Caco-2 (cell line): ENCODE results near the gene FAM120AOS. TPM values are rescaled to one million over a fixed set of nuclear protein-coding genes. Genes with fewer than 3 reads are reported as not detected.

Experiments used
- BruUV-seq: library from RNA; stranded (reverse); fragments of 400-500 nt; replicated peaks from 2 replicates; lab custom pipeline; 2021; lab: Mats Ljungman, UMichigan
- CTCF ChIA-PET: fragments of 300-600 bp; sonication (Branson Sonifier 250); formaldehyde crosslinking; loops from one replicate; lab custom pipeline; 2022; ENCODE audit warnings: antibody characterized with exemption; lab: Charles Lee
- POLR2A ChIA-PET: fragments of 300-600 bp; sonication (Branson Sonifier 250); formaldehyde crosslinking; loops from one replicate; lab custom pipeline; 2022; ENCODE audit warnings: antibody characterized with exemption; lab: Charles Lee
- DNase-seq, 2 experiments: peaks; one replicate each; pipeline versions ENCODE4 v3.0.0 to v3.0.0-alpha.2; 2020 to 2022
- H3K27me3 ChIP-seq: replicated peaks from 2 replicates; pipeline ENCODE4 v1.6.0; 2011; ENCODE audit warnings: low read length; ENCODE audit not compliant: control insufficient read depth, insufficient read depth
- H3K36me3 ChIP-seq: 2 replicates; pipeline ENCODE4 v1.5.1; 2011; ENCODE audit warnings: low read length; ENCODE audit not compliant: control insufficient read depth, insufficient read depth
- H3K4me1 ChIP-seq: fragments of 250-450 bp; sonication (Bioruptor Pico); 2 replicates; pipeline ENCODE4 v1.5.1; 2020; ENCODE audit warnings: mild to moderate bottlenecking
- H3K4me3 ChIP-seq: 2 replicates; pipeline ENCODE4 v1.5.1; 2011; ENCODE audit warnings: low read depth, mild to moderate bottlenecking, control low read depth, low read length
- H3K9me3 ChIP-seq: fragments of 250-450 bp; sonication (Bioruptor Pico); 2 replicates; pipeline ENCODE4 v1.5.1; 2020; ENCODE audit warnings: mild to moderate bottlenecking, moderate library complexity
- H3K27ac Mint-ChIP-seq: one replicate; pipeline ENCODE4 v1.8.0; 2022; ENCODE audit warnings: mixed read lengths; ENCODE audit not compliant: unreplicated experiment
- H3K27me3 Mint-ChIP-seq: one replicate; pipeline ENCODE4 v1.8.0; 2022; ENCODE audit warnings: mixed read lengths; ENCODE audit not compliant: insufficient read depth, unreplicated experiment
- H3K36me3 Mint-ChIP-seq: one replicate; pipeline ENCODE4 v1.8.0; 2022; ENCODE audit warnings: mild to moderate bottlenecking, mixed read lengths; ENCODE audit not compliant: insufficient read depth, unreplicated experiment
- H3K4me1 Mint-ChIP-seq: one replicate; pipeline ENCODE4 v1.8.0; 2022; ENCODE audit warnings: low read depth, mixed read lengths; ENCODE audit not compliant: unreplicated experiment
- H3K4me3 Mint-ChIP-seq: one replicate; pipeline ENCODE4 v1.8.0; 2022; ENCODE audit warnings: mild to moderate bottlenecking, moderate library complexity, mixed read lengths; ENCODE audit not compliant: unreplicated experiment
- H3K9me3 Mint-ChIP-seq: one replicate; pipeline ENCODE4 v1.8.0; 2022; ENCODE audit warnings: mixed read lengths; ENCODE audit not compliant: unreplicated experiment
- intact Hi-C: fragments of 100-400 bp; cut with micrococcal nuclease; formaldehyde crosslinking; loops from one replicate; pipeline ENCODE4 v1.10.0; 2022; ENCODE audit not compliant: unreplicated experiment
- total RNA-seq: library from RNA; stranded (reverse); gene quantifications from 2 replicates; pipeline ENCODE4 v1.2.3, GENCODE V29; 2022
- TF ChIP-seq, protein P1 (sequence below), 2 experiments: fragments of 200-600 bp in 1 of 2; IDR thresholded peaks; 1 replicate in 1 of 2; 2 replicates in 1 of 2; pipeline versions ENCODE4 v1.5.1 to v1.8.0; 2011 to 2022; ENCODE audit warnings: antibody characterized with exemption in 1 of 2, control low read depth in 1 of 2, inconsistent platforms in 1 of 2, low read depth in 1 of 2, low read length in 1 of 2, mild to moderate bottlenecking in 1 of 2, moderate library complexity in 1 of 2; ENCODE audit not compliant: insufficient read depth in 1 of 2, severe bottlenecking in 1 of 2, unreplicated experiment in 1 of 2

The FAM120AOS gene
- total RNA-seq, 1 experiment from 2014 or later: 36.0 TPM

DNA sequence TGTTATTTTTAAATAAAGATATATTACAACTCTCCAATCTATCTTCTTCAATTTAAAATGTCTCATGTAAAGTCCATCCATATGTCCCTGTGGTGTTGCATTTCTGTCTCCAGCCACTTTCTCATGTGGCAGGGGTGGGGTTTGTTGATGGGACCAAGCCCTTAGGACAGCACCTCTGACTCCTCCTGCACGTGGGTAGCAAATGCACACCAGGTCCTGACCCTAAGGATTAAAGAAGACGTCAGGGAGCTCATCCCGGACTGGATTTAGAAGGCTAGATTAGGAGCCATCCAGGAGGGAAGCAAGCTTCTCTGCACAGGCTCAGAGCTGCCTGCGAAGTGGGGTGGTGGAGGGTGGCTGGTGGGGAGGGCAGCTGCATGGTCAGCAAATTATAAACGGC, 38.9 kb upstream of the FAM120AOS start:
- no peaks in the 10 kb centered on the region; the same call in 1 of the 2 replicates for H3K36me3 ChIP-seq
- H3K27me3 ChIP-seq: no peaks in the 10 kb centered on the region
- ChIA-PET POLR2A (no interaction called here), CTCF (interaction anchor here (0.7 kb wide), 1 partner anchor 291 kb away, joined by 12 read pairs; no protein-coding TSS in a partner anchor)
- H3K9me3 ChIP-seq: no peaks in the 10 kb centered on the region
- H3K36me3 Mint-ChIP-seq: peaks cover 23% of the 10 kb centered on the region
- H3K27me3 Mint-ChIP-seq: no peaks in the 10 kb centered on the region
- no peak overlapping the region for H3K4me3 Mint-ChIP-seq
- DNase-seq: no peak
- H3K27ac Mint-ChIP-seq: no peak overlapping the region
- H3K4me3 ChIP-seq: no peak overlapping the region
- H3K4me1 Mint-ChIP-seq: no peaks in the 10 kb centered on the region
- intact Hi-C loops: no loop called here
- no peaks in the 10 kb centered on the region for H3K9me3 Mint-ChIP-seq
- no TSS peak for BruUV-seq
- no peaks in the 10 kb centered on the region for H3K4me1 ChIP-seq
- TF ChIP-seq, protein P1, sequence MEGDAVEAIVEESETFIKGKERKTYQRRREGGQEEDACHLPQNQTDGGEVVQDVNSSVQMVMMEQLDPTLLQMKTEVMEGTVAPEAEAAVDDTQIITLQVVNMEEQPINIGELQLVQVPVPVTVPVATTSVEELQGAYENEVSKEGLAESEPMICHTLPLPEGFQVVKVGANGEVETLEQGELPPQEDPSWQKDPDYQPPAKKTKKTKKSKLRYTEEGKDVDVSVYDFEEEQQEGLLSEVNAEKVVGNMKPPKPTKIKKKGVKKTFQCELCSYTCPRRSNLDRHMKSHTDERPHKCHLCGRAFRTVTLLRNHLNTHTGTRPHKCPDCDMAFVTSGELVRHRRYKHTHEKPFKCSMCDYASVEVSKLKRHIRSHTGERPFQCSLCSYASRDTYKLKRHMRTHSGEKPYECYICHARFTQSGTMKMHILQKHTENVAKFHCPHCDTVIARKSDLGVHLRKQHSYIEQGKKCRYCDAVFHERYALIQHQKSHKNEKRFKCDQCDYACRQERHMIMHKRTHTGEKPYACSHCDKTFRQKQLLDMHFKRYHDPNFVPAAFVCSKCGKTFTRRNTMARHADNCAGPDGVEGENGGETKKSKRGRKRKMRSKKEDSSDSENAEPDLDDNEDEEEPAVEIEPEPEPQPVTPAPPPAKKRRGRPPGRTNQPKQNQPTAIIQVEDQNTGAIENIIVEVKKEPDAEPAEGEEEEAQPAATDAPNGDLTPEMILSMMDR (IDR thresholded peaks at IDR 0.05; ENCODE audit: insufficient read depth in 1 of 2, low read depth in 1 of 2, low read length in 1 of 2, severe bottlenecking in 1 of 2, unreplicated experiment in 1 of 2): no peak

GRCh38 chr9:93491593-93492232, 38.3 kb upstream of the FAM120AOS start:
- Mint-ChIP-seq H3K4me1 (no peaks in the 10 kb centered on the region), H3K36me3 (peaks cover 17% of the 10 kb centered on the region), H3K4me3 (no peak overlapping the region)

GRCh38 chr9:93488244-93488643, 34.9 kb upstream of the FAM120AOS start:
- Histone ChIP-seq H3K27me3 (no peaks in the 10 kb centered on the region), H3K4me3 (no peak overlapping the region), H3K36me3 (no peaks in the 10 kb centered on the region), H3K9me3 (no peaks in the 10 kb centered on the region), H3K4me1 (no peaks in the 10 kb centered on the region)
- BruUV-seq: no TSS peak
- TF ChIP-seq, protein P1 (IDR thresholded peaks at IDR 0.05; ENCODE audit: insufficient read depth in 1 of 2, low read depth in 1 of 2, low read length in 1 of 2, severe bottlenecking in 1 of 2, unreplicated experiment in 1 of 2): no peak
- H3K27ac Mint-ChIP-seq: peak overlapping the region; percentile 14
- no peaks in the 10 kb centered on the region for H3K9me3 Mint-ChIP-seq
- H3K27me3 Mint-ChIP-seq: no peaks in the 10 kb centered on the region
- intact Hi-C loops: no loop called here
- ChIA-PET POLR2A (no interaction called here), CTCF (no interaction called here)
- no peak for DNase-seq
- H3K36me3 Mint-ChIP-seq: peaks cover 5% of the 10 kb centered on the region
- H3K4me3 Mint-ChIP-seq: no peak overlapping the region
- no peaks in the 10 kb centered on the region for H3K4me1 Mint-ChIP-seq

More at GRCh38 chr9:93491593-93492232, 38.3 kb upstream of the FAM120AOS start:
- BruUV-seq: no TSS peak
- Histone ChIP-seq H3K27me3 (no peaks in the 10 kb centered on the region), H3K4me3 (no peak overlapping the region), H3K4me1 (no peaks in the 10 kb centered on the region), H3K9me3 (no peaks in the 10 kb centered on the region), H3K36me3 (no peaks in the 10 kb centered on the region; the same call in 1 of the 2 replicates)
- intact Hi-C loops: no loop called here
- TF ChIP-seq, protein P1 (IDR thresholded peaks at IDR 0.05; ENCODE audit: insufficient read depth in 1 of 2, low read depth in 1 of 2, low read length in 1 of 2, severe bottlenecking in 1 of 2, unreplicated experiment in 1 of 2): no peak
- no peak for DNase-seq
- ChIA-PET CTCF (interaction anchor here (0.7 kb wide), 1 partner anchor 291 kb away, joined by 12 read pairs; no protein-coding TSS in a partner anchor), POLR2A (no interaction called here)
- Mint-ChIP-seq H3K27me3 (no peaks in the 10 kb centered on the region), H3K27ac (no peak overlapping the region), H3K9me3 (no peaks in the 10 kb centered on the region)
